ENCODE results near the gene C7orf57.

Gene C7orf57

GRCh38 chr7:48087349-48087748 lies 52.0 kb downstream of the C7orf57 start:
- peak in 1 of 2 experiments; percentile 17 for DNase-seq

- DNase-seq, result peak; percentile 69 to 88
These were observed 53.3 kb downstream of the C7orf57 start for GRCh38 chr7:48088559-48089045.

GRCh38 chr7:48089046-48090003 lies 54.0 kb downstream of the C7orf57 start, which contains the start of gene UPP1:
UPP1 (plus strand) TSS chr7:48089265; CDS start chr7:48094784, 5,519 bp downstream.
- DNase-seq, result peak in 1 of 2 experiments; percentile 87

GRCh38 chr7:48090095-48090805 lies 54.9 kb downstream of the C7orf57 start:
- no peak for DNase-seq

GRCh38 chr7:48091506-48092433 lies 56.4 kb downstream of the C7orf57 start:
- no peak for DNase-seq

GRCh38 chr7:48094861-48095293 lies 59.5 kb downstream of the C7orf57 start:
- peak in 1 of 2 experiments; percentile 9 for DNase-seq

- DNase-seq, result no peak
These were observed 60.9 kb downstream of the C7orf57 start for GRCh38 chr7:48096273-48096672.

GRCh38 chr7:48097521-48098231 lies 62.3 kb downstream of the C7orf57 start:
- DNase-seq, result no peak

- no peak for DNase-seq
These were observed 63.5 kb downstream of the C7orf57 start for GRCh38 chr7:48098846-48099245.

GRCh38 chr7:48099781-48100180 lies 64.4 kb downstream of the C7orf57 start:
- no peak for DNase-seq

- DNase-seq, result no peak
These were observed 66.0 kb downstream of the C7orf57 start for GRCh38 chr7:48101352-48101751.

GRCh38 chr7:48101968-48102367 lies 66.6 kb downstream of the C7orf57 start:
- no peak for DNase-seq

- DNase-seq, result no peak
These were observed 67.2 kb downstream of the C7orf57 start for GRCh38 chr7:48102530-48102929.

- DNase-seq, result no peak
These were observed 69.7 kb downstream of the C7orf57 start for GRCh38 chr7:48105045-48105444.

GRCh38 chr7:48106906-48107659 lies 71.7 kb downstream of the C7orf57 start:
- DNase-seq, result no peak

- no peak for DNase-seq
These were observed 72.7 kb downstream of the C7orf57 start for GRCh38 chr7:48107926-48108472.

- DNase-seq, result no peak
These were observed 73.9 kb downstream of the C7orf57 start for GRCh38 chr7:48108959-48109847.

GRCh38 chr7:48109848-48110663 lies 74.7 kb downstream of the C7orf57 start:
- peak in 1 of 2 experiments; percentile 39 for DNase-seq

- DNase-seq, result no peak
These were observed 75.5 kb downstream of the C7orf57 start for GRCh38 chr7:48110868-48111267.

All from SW 1271 (cell line).